Astrocyte of the hippocampus (primary cell): ENCODE results near the gene FGFR4.

Source experiments
- DNase-seq: peaks from one replicate; pipeline ENCODE4 v3.0.0; 2011; ENCODE audit warnings: low read depth, low spot score

The FGFR4 gene

DNA sequence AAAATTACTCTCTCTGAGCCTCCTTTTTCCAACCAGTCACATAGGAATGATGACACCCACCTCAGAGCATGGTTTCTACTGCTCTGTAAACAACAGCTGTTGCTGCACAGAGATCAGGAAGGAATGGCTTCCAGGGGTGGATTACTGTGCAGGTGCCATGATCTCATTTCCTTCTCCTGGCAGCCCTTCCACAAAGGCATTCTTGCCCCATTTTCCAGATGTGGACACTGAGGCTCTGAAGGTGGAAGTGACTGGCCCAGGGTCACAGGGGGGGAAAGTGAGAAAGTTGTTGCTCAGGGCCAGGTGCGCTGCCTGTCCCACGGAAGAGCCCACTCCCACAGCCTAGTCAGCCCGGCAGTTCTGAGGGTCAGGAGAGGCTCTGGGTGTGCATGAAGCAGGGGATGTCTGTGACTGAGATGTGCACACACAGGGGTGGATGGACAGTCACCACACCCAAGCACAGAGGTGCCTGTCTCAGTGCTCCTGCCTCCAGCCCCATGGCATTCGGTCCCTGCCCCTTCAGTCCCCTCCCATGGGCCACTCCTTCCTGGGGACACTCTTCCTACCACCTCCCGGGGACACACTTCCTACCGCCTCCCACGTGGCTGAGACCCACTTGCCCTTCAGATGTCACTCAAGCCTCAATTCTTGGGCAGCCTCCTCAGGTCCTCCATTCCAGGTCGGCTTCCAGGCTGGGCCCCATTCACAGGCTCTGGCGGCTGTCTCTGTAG lies 17.0 kb downstream of the FGFR4 start:
- DNase-seq = no peak

GRCh38 chr5:177105691-177106476 lies 19.2 kb downstream of the FGFR4 start:
- no peak for DNase-seq

DNA sequence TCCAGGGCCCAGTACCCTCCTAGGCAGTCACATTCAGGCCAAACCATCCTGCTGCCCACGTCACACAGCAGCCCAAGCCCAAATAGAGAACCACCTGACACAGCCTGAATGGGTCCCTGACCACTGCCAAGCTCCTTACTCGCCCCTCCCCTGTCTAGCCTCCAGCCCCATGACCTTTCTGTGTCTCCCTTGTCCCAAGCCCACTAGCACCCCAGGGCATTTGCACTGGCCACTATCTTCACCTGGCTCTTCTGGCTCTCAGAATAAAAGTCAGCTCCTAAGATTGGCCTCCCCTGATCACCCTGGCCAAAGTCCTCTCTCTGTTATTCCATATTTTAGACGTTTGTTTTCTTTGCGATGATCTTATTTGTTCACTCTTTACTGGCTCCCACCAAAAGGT lies 20.4 kb downstream of the FGFR4 start:
- DNase-seq = no peak

GRCh38 chr5:177109810-177110209 lies 23.1 kb downstream of the FGFR4 start:
- no peak for DNase-seq

DNA sequence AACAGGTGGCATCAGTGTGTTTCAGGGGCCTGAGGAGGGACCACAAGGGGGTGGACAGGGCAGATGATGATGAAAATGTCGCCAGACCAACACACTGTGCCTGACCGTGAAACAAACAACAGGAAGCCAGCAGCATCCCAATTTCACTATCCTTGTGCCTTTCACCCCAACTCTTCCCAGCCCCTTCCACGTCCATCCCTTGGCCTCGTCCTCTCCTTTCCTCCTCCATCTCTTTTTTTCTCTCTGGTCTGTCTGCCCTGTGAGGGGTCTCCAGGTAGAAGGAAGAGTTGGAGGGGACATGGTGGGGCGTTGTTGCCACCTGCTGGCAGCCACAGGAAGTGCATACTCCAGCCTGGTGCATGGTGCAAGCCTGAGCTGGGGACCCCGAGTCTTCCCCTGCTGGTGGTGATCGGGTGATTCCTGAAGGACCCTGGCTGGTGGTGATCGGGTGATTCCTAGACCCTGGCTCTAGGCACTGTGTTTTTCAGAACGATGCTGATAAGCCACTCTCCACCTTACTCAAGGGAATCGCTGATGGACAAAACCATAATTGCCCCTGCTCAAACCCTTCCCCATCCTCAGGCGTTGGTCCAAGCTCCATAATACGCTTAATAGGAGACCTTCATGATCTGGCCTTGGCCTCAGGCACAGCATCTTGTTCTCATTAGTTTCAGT lies 25.1 kb downstream of the FGFR4 start:
- DNase-seq = peak; percentile 74

DNA sequence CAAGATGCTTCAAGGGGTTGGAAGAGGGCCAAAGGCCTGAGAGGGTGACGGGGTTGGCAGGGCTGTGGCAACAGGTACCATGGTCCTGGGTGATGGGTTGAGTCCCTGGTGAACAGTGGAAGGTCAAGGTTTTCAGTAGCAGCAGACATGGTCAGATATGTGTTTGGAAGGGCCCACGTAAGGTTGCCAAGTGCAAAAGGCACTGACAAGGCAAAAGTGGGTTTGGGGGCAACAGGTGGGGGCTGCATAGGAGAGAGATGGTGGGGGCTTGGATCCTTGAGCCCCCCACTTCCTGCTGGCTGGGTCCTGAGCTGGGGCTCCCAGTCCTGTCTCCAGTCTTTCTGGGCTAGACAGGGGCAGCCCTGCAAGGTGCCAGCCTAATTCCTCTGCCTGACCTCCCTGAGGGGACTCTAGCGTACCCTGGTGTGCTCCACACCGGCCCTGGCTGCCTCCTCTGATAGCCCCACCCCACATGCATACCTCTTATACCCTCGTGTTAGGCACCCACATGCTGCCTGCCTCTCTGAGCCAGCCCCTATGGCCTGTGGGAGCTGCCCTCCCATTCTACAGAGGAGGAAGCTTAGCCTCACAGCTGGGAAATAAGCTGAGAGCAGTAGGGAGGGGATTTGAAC lies 26.0 kb downstream of the FGFR4 start:
- no peak for DNase-seq

DNA sequence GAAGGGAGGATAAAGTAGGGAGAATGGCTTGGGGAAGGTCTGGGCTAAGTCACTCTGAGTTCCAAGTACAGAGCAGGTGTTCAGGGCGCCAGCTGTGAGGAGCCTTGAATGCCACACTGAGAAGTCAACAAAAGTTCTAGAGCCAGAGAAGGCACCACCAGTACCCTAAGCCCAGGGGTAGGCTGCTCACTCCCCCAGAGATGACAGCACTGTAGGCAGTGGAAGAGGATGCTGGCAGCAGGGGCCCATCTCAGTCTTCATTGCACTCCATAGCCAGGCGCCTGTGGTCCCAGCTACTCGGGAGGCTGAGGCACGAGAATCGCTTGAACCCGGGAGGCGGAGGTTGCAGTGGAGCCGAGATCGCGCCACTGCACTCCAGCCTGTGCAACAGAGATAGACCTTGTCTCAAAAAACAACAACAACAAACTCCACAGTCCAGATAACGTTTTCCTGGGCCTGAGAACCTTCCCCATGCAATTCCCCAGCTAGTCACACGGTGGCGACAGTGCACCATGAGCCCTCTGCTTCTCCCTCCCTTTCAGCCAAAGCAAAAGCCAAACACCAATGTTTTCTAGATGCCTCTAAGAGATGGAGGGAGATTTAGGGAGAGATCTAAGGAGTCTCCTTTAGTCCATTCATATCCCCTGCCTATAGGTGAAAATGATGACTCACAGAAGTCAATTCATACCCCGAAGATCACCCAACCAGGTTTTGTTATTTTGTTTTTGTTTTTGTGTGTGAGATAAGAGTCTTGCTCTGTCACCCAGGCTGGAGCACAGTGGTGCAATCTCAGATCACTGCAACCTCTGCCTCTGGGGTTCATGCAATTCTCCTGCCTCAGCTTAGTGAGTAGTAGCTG lies 27.1 kb downstream of the FGFR4 start:
- peak; percentile 87 for DNase-seq

DNA sequence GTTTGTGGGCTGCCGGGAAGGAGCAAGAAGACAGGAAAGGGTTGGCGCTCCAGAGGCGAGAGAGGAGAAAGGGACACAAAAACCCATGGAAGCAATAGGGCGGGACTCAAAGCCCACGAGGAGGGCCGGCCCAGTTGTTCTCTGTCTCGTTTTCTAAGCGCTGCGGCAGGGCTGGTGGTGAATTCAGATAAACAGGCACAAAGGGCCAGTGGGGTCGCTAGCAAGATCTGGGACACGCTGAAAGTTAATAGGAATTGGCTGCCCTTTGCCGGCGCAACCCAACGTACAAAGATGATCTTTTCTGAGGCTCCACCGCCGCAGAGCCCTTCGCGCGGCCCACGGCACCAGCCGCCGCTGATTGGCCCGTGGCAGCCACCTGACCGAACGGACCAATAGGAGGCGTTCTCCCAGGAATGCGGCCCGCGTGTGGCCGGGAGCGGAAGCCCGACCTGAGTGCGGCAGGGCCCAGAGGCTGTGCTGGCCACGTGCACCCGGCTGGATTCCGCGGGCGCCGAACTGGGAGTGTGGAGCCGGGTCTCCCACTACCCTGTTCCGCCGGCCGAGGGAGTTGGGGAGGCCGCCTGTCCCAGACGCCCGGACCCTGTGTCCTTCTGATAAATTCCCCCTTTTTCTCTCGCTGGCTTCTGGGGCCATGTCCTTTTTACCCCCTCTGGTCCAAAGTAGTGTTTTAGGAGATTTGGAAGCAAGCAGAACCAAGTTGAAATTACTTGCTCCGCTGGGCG lies 30.1 kb downstream of the FGFR4 start:
- peak; percentile 88 for DNase-seq

GRCh38 chr5:177117441-177118045 lies 30.8 kb downstream of the FGFR4 start:
- DNase-seq = no peak

GRCh38 chr5:177122566-177122965 lies 35.9 kb downstream of the FGFR4 start:
- DNase-seq = no peak

DNA sequence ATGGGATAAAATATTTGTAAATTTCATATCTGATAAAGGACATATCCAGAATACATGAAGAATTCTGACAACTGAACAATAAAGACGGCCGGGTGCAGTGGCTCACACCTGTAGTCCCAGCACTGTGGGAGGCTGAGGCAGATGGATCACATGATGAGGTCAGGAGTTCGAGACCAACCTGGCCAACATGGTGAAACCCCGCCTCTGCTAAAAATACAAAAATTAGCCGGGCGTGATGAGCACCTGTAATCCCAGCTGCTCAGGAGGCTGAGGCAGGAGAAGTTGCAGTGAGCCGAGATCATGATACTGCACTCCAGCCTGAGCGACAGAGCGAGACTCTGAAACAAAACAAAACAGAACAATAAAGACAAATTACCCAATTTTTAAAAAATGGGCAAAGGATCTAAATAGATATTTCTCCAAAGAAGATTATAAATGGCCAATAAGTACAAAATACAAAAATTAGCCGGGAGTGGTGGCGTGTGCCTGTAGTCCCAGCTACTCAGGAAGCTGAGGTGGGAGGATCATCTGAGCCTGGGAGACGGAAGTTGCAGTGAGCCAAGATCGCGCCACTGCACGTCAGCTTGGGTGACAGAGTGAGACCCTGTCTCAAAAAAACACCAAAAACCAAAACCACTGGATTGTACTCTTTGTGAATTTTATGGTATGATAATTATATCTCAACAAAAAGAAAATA lies 37.2 kb downstream of the FGFR4 start:
- DNase-seq = no peak

DNA sequence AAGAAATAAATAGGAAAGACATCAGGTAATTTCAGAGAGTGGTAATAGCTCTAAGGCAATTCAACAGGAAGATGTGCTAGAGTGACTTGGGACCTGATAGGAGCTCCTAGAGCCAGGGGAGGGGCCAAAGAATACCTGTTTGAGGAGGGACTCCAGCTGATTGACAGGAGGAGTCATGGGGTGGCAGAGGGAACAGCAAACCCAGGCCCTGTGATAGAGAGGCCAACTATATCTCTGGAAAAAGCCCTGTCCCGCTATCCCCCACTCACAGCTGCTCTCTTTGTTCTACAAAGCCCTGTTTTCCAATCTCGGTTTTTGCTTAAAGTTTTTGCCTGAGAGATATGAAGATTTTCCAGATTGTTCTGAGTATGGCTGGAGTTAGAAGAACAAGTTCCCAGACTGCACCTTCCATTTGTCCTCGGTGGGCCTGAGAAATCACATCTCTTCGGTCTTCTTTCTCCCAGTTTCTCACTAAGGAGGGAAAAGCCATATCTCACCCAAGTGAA lies 37.8 kb downstream of the FGFR4 start:
- DNase-seq = no peak

GRCh38 chr5:177126771-177127170 lies 40.1 kb downstream of the FGFR4 start:
- DNase-seq = no peak

DNA sequence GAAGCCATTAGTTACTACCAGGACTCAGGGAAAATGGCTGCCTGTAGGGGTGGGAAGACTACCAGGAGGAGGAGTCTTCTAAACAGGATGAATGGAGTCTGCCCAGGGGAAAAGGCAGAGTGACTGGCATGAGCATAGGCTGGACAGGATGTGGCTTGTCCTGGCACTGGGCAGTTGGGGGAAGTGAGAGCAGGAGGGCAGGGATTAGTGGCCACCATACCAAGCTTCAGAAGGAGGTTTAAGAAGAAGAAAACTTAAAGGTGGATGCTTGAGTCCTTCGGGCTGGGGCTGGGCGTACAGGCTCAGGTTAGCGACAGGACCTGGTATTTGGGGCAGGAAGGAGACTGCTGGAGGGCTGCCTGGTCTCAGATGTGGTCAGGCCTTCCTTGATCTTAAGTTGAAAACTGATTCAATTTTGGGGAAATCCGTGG lies 41.9 kb downstream of the FGFR4 start:
- no peak for DNase-seq

GRCh38 chr5:177130211-177131018 lies 43.7 kb downstream of the FGFR4 start:
- DNase-seq = peak; percentile 31

GRCh38 chr5:177131019-177131320 lies 44.3 kb downstream of the FGFR4 start:
- no peak for DNase-seq

DNA sequence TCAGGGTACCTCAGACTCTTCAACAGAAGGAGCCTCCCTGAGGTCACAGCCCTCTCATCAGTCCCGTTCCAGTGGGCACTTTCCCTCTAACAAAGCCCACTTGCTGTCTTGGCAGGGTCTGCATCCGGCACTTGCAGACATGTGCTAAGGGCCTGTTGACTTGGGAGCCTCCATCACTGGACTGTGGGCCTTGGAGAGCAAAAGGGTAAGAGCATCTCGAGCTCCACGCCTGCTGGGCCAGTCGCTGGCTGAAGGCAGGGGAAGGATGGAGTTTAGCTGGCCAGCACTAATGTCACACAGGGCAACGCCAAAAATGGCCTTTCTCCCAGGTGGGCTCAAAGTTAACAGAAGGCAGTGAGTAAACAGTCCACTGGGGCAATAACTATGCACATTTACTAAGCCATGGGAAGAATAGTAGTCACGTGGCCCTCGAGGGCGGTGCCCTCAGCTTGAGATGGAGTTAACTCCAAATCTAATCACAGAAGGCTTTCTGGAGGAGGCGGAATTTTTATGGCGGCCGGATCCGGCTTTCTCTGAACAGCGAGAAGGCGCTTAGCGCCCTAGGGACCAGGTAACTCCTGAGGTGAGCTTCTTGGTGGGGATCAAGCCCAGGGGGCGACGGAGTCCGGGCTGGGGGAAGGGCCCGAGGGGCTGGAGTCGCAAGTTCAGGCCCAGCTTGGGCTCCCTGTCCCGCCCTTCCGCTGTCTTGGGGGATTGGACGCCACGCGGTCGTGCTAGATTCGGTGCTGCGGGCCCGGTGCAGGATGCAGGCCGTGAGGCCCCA lies 44.8 kb downstream of the FGFR4 start:
- no peak for DNase-seq
